Measurements from ENCODE around the gene ZNF385B. TPM values are rescaled to one million over a fixed set of nuclear protein-coding genes. Genes with fewer than 3 reads are reported as not detected.

Gene ZNF385B
- total and polyA plus RNA-seq, 10 of the 15 experiments (the other 5 are each of a cell fraction or from before 2014, with no cell fraction given), result not detected

DNA sequence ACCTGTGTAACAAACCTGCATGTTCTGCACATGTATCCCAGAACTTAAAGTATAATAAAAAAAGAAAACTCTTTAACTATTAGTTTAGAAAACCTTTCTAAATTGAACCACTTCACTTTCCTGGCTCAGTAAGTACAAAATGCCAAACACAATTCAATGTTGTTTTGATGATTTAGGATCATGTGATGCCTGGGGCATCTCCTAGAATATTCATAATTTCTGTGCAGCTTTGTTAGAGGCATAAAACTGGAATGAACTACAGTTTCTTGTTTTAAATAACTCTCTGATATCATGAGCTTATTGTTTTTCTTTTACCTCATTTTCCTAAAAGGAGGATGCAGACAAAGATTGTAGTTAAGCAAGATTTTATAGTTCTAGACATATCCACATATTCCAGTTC lies 457.8 kb downstream of the ZNF385B start:
- TF ChIP-seq RAD21 (IDR thresholded peaks at IDR 0.05; ENCODE audit: insufficient read depth, low read depth, low read length), result no peak
- Histone ChIP-seq H3K4me2 (ENCODE audit: control insufficient read depth, insufficient read depth) (no peak overlapping the region), H2AFZ (ENCODE audit: control insufficient read depth, low read depth, low read length) (no peak overlapping the region), H3K27me3 (replicated peaks in 1 of 2; ENCODE audit: control insufficient read depth in 2 of 2, insufficient read depth in 2 of 2, low read length in 1 of 2) (no peaks in the 10 kb centered on the region; a peak in 1 of 4 replicates), H3K9me3 (replicated peaks; ENCODE audit: control insufficient read depth, insufficient read depth, low read length) (no peaks in the 10 kb centered on the region), H3K36me3 (ENCODE audit: control insufficient read depth in 2 of 2, insufficient read depth in 2 of 2, low read length in 1 of 2) (no peaks in the 10 kb centered on the region), H3K79me2 (ENCODE audit: control insufficient read depth, insufficient read depth, low read length) (no peaks in the 10 kb centered on the region), H3K27ac (ENCODE audit: control insufficient read depth, insufficient read depth) (no peak overlapping the region), H3K4me3 (no peak overlapping the region), H4K20me1 (ENCODE audit: control insufficient read depth, insufficient read depth) (no peaks in the 10 kb centered on the region), H3K4me1 (ENCODE audit: control insufficient read depth, insufficient read depth, low read length) (no peaks in the 10 kb centered on the region), H3K9ac (ENCODE audit: control insufficient read depth, insufficient read depth, low read length) (no peak overlapping the region)
- SMC1A ChIA-PET (ENCODE audit: uncharacterized antibody, unreplicated experiment), result interaction anchor here (0.8 kb wide), 1 partner anchor 42 kb away, joined by 3 read pairs; no protein-coding TSS in a partner anchor
- intact Hi-C loops (cut with micrococcal nuclease; ENCODE audit: unreplicated experiment) (no loop called here), in situ Hi-C loops (cut with MboI) (no loop called here)
- ATAC-seq, result no peak
- RAD21 ChIA-PET (ENCODE audit: unreplicated experiment), result no interaction called here
- DNase-seq (ENCODE audit: low read depth, low spot score), result no peak
- CTCF ChIA-PET, result interaction anchor here (0.7 to 1.3 kb wide), 3 partner anchors 11 to 253 kb away, joined by 3 to 4 read pairs (median 4); no protein-coding TSS in a partner anchor
- POLR2A ChIA-PET, result no interaction called here
- FAIRE-seq, result no peak
- BruUV-seq (replicated peaks), result no TSS peak

- intact Hi-C loops (cut with micrococcal nuclease; ENCODE audit: unreplicated experiment) (no loop called here), in situ Hi-C loops (cut with MboI) (no loop called here)
- H3K4me3 ChIP-seq, result no peak overlapping the region
- no peak overlapping the region for H3K4me2 ChIP-seq (ENCODE audit: control insufficient read depth, insufficient read depth)
- no peaks in the 10 kb centered on the region for H3K27me3 ChIP-seq (replicated peaks in 1 of 2; ENCODE audit: control insufficient read depth in 2 of 2, insufficient read depth in 2 of 2, low read length in 1 of 2)
- no peak overlapping the region for H3K9ac ChIP-seq (ENCODE audit: control insufficient read depth, insufficient read depth, low read length)
- SMC1A ChIA-PET (ENCODE audit: uncharacterized antibody, unreplicated experiment), result interaction anchor here (0.9 to 1.0 kb wide), 2 partner anchors 39 to 48 kb away, joined by 3 read pairs; no protein-coding TSS in a partner anchor
- FAIRE-seq, result no peak
- H3K4me1 ChIP-seq (ENCODE audit: control insufficient read depth, insufficient read depth, low read length), result no peaks in the 10 kb centered on the region
- no peak for DNase-seq (ENCODE audit: low read depth, low spot score)
- no peaks in the 10 kb centered on the region for H4K20me1 ChIP-seq (ENCODE audit: control insufficient read depth, insufficient read depth)
- 47% methylated on average over 2 of the region's 2 CpGs for WGBS (ENCODE audit: insufficient coverage, insufficient replicate concordance, low lambda C conversion rate, missing lambda C conversion rate)
- POLR2A ChIA-PET, result no interaction called here
- BruUV-seq (replicated peaks), result no TSS peak
- CTCF ChIA-PET, result no interaction called here
- RAD21 ChIA-PET (ENCODE audit: unreplicated experiment), result no interaction called here
- H3K79me2 ChIP-seq (ENCODE audit: control insufficient read depth, insufficient read depth, low read length), result no peaks in the 10 kb centered on the region
- H3K36me3 ChIP-seq (ENCODE audit: control insufficient read depth in 2 of 2, insufficient read depth in 2 of 2, low read length in 1 of 2), result no peaks in the 10 kb centered on the region
- ATAC-seq, result no peak
- no peaks in the 10 kb centered on the region for H3K9me3 ChIP-seq (replicated peaks; ENCODE audit: control insufficient read depth, insufficient read depth, low read length)
- no peak overlapping the region for H2AFZ ChIP-seq (ENCODE audit: control insufficient read depth, low read depth, low read length)
- no peak overlapping the region for H3K27ac ChIP-seq (ENCODE audit: control insufficient read depth, insufficient read depth)
- TF ChIP-seq ASH2L (IDR thresholded peaks at IDR 0.05; ENCODE audit: borderline replicate concordance, low read depth), result no peak
- TF ChIP-seq EED (IDR thresholded peaks at IDR 0.05; ENCODE audit: low read depth), result no peak
- TF ChIP-seq RUNX3 (IDR thresholded peaks at IDR 0.05; ENCODE audit: low read length), result no peak
- no peak for TF ChIP-seq KDM1A (IDR thresholded peaks at IDR 0.05; ENCODE audit: borderline replicate concordance)
- no peak for TF ChIP-seq TCF12 (IDR thresholded peaks at IDR 0.05; ENCODE audit: low read depth, low read length)
- TF ChIP-seq ZZZ3 (IDR thresholded peaks at IDR 0.05; ENCODE audit: control insufficient read depth, insufficient read length, low read depth), result no peak
- no peak for TF ChIP-seq TARDBP (IDR thresholded peaks at IDR 0.05; ENCODE audit: borderline replicate concordance)
- no peak for TF ChIP-seq KAT2A (conservative IDR thresholded peaks at IDR 0.05; ENCODE audit: control insufficient read depth, low read depth, low read length)
- TF ChIP-seq NFYB (IDR thresholded peaks at IDR 0.05; ENCODE audit: insufficient read depth, low read depth, low read length), result no peak
- TF ChIP-seq EP300 (IDR thresholded peaks at IDR 0.05; ENCODE audit: borderline replicate concordance in 1 of 2, control insufficient read depth in 1 of 2, low read depth in 2 of 2, low read length in 2 of 2), result no peak
- TF ChIP-seq WRNIP1 (IDR thresholded peaks at IDR 0.05; ENCODE audit: borderline replicate concordance, low read depth, low read length), result no peak
- TF ChIP-seq SP1 (IDR thresholded peaks at IDR 0.05; ENCODE audit: low read depth, low read length), result no peak
- no peak for TF ChIP-seq PML (IDR thresholded peaks at IDR 0.05; ENCODE audit: low read length)
- no peak for TF ChIP-seq MYC (IDR thresholded peaks at IDR 0.05; ENCODE audit: insufficient read depth, insufficient read length, insufficient replicate concordance, low read length, severe bottlenecking)
- no peak for TF ChIP-seq TCF3 (IDR thresholded peaks at IDR 0.05; ENCODE audit: borderline replicate concordance, insufficient read depth, low read depth, low read length)
Observed at GRCh38 chr2:179393481-179393880, 467.9 kb downstream of the ZNF385B start.
